HFF-Myc (cell line): ENCODE results near the gene ADRM1.

Source experiments
- DNase-seq: peaks from one replicate; pipeline ENCODE4 v3.0.0-alpha.2; 2011; ENCODE audit warnings: low read depth; ENCODE audit errors: extremely low read depth
- H3K4me3 ChIP-seq: replicated peaks from 2 replicates; pipeline ENCODE4 v1.5.1; 2011; ENCODE audit warnings: low read depth, mild to moderate bottlenecking, control low read depth, low read length
- CTCF ChIP-seq: IDR thresholded peaks from 2 replicates; pipeline ENCODE4 v1.5.1; 2012; ENCODE audit warnings: mild to moderate bottlenecking, low read depth, low read length, control low read depth; ENCODE audit errors: missing control alignments

The ADRM1 gene

GRCh38 chr20:62296724-62297448 is 5.9 kb upstream of the ADRM1 start:
- DNase-seq: no peak
- no peak for TF ChIP-seq CTCF
- no peak overlapping the region for H3K4me3 ChIP-seq

- no peak for TF ChIP-seq CTCF
- DNase-seq: no peak
- H3K4me3 ChIP-seq: no peak overlapping the region
Measured at GRCh38 chr20:62297449-62298227, 5.2 kb upstream of the ADRM1 start.

- DNase-seq: no peak
- no peak overlapping the region for H3K4me3 ChIP-seq
- TF ChIP-seq CTCF: no peak
Measured at GRCh38 chr20:62298577-62299249, 4.1 kb upstream of the ADRM1 start.

GRCh38 chr20:62299666-62300236 is 3.0 kb upstream of the ADRM1 start:
- DNase-seq: no peak
- H3K4me3 ChIP-seq: no peak overlapping the region
- no peak for TF ChIP-seq CTCF

- H3K4me3 ChIP-seq: no peak overlapping the region
- no peak for TF ChIP-seq CTCF
- no peak for DNase-seq
Measured at GRCh38 chr20:62300319-62300718, 2.5 kb upstream of the ADRM1 start.

GRCh38 chr20:62301111-62301668 is 1.6 kb upstream of the ADRM1 start:
- no peak for TF ChIP-seq CTCF
- H3K4me3 ChIP-seq: no peak overlapping the region
- DNase-seq: no peak
